Colonic mucosa (tissue), 4 donors: ENCODE measurements around the gene MCCC1. TPM values are rescaled to one million over a fixed set of nuclear protein-coding genes. Genes with fewer than 3 reads are reported as not detected.
"Not testable (repeated sequence)": the region's sequence is repeated elsewhere in the genome, so short reads cannot be mapped to it uniquely, and the experiment has no call there.

Experiments used
- DNase-seq: peaks from one replicate; pipeline ENCODE4 v3.0.0-alpha.2; 2020
- H3K27ac ChIP-seq: fragments of 200-600 bp; one replicate; pipeline ENCODE4 v1.8.0; 2021
- H3K27me3 ChIP-seq: fragments of 200-600 bp; one replicate; pipeline ENCODE4 v1.8.0; 2021
- H3K36me3 ChIP-seq: fragments of 200-600 bp; one replicate; pipeline ENCODE4 v1.8.0; 2021
- H3K4me1 ChIP-seq: fragments of 200-600 bp; one replicate; pipeline ENCODE4 v1.8.0; 2021; ENCODE audit warnings: mild to moderate bottlenecking
- H3K4me3 ChIP-seq: fragments of 200-600 bp; one replicate; pipeline ENCODE4 v1.8.0; 2021
- H3K9ac ChIP-seq, 2 donors: one replicate each; pipeline ENCODE4 v1.7.0; 2013; ENCODE audit warnings: control low read depth in 2 of 2, low read depth in 2 of 2, low read length in 2 of 2
- H3K9me3 ChIP-seq: fragments of 200-600 bp; one replicate; pipeline ENCODE4 v1.8.0; 2021
- CTCF ChIP-seq: fragments of 200-600 bp; IDR thresholded peaks from one replicate; pipeline ENCODE4 v1.8.0; 2022; ENCODE audit warnings: antibody characterized with exemption, mild to moderate bottlenecking
- intact Hi-C: fragments of 100-400 bp; cut with DNase I; formaldehyde crosslinking; loops from one replicate; pipeline ENCODE4 v1.14.1; 2022
- total RNA-seq, 2 donors: library from RNA; stranded (reverse); fragmentation: NEBNext Ultra II Directional in 1 of 2; extraction: Animal tissue kit (Norgen Biotek cat#: 25700) in 1 of 2; gene quantifications; one replicate each; pipeline ENCODE4 v1.2.1, GENCODE V29; 2021
- donor health status: healthy.
- donor health status: DM: no; HTN: no; CAD: no.
- donor health status: DM: no; HTN: no; CAD: no.

Gene MCCC1
- total RNA-seq, 2 donors from 2014 or later = 24.9 to 27.2 TPM

GRCh38 chr3:183114384-183115178 lies 15.3 kb upstream of the MCCC1 start:
- DNase-seq = no peak
- H3K27ac ChIP-seq = no peak overlapping the region

DNA sequence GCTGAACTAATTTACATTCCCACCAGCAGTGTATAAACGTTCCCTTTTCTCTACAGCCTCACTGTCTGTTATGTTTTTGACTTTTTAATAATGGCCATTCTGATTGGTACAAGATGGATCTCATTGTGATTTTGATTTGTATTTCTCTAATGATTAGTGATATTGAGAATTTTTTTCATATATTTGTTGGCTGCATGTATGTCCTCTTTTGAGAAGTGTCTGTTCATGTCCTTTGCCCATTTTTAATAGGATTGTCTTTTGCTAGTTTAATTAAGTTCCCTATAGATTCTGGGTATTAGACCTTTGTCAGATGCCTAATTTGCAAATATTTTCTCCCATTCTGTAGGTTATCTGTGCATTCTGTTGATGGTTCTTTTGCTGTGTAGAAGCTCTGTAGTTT lies 10.6 kb upstream of the MCCC1 start:
- DNase-seq, H3K27ac ChIP-seq, intact Hi-C loops, H3K4me1 ChIP-seq, H3K36me3 ChIP-seq, H3K9ac ChIP-seq, H3K27me3 ChIP-seq, H3K9me3 ChIP-seq, H3K4me3 ChIP-seq: not testable (repeated sequence)

More at GRCh38 chr3:183114384-183115178, 15.3 kb upstream of the MCCC1 start:
- Histone ChIP-seq H3K27me3 (peaks cover 6% of the 10 kb centered on the region), H3K9ac (no peak overlapping the region), H3K9me3 (no peaks in the 10 kb centered on the region), H3K36me3 (no peaks in the 10 kb centered on the region), H3K4me1 (no peaks in the 10 kb centered on the region), H3K4me3 (no peak overlapping the region)
- no peak for TF ChIP-seq CTCF
- intact Hi-C loops = no loop called here

DNA sequence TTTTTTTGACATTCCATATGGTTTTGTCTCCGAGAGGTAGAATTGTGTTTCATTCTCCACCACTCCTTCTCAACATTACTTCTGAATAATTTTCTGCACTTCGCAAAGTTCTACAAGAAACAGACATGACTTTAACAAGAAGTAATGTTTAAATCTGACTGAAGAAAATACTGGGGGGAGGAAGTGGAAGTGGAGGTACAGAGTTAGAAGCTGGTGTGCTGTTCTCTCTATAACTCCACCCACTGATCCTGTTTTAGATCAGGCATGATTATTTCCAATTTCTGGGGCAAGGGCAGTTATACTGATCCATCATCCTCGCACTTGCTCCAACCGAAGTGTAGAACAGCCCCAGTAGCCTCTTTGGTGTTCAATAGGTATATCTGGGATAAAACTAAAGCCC lies 9.2 kb upstream of the MCCC1 start:
- no peaks in the 10 kb centered on the region for H3K36me3 ChIP-seq
- H3K4me1 ChIP-seq = no peaks in the 10 kb centered on the region
- H3K9me3 ChIP-seq = no peaks in the 10 kb centered on the region
- intact Hi-C loops = no loop called here
- no peak overlapping the region for H3K27ac ChIP-seq
- no peak overlapping the region for H3K4me3 ChIP-seq
- no peak overlapping the region for H3K9ac ChIP-seq
- H3K27me3 ChIP-seq = no peaks in the 10 kb centered on the region
- no peak for DNase-seq
- no peak for TF ChIP-seq CTCF

GRCh38 chr3:183108001-183108449 lies 8.7 kb upstream of the MCCC1 start:
- Histone ChIP-seq H3K4me3 (no peak overlapping the region), H3K4me1 (no peaks in the 10 kb centered on the region), H3K9ac (no peak overlapping the region), H3K27me3 (no peaks in the 10 kb centered on the region), H3K27ac (no peak overlapping the region), H3K36me3 (no peaks in the 10 kb centered on the region), H3K9me3 (no peaks in the 10 kb centered on the region)
- DNase-seq = no peak
- intact Hi-C loops = no loop called here
- TF ChIP-seq CTCF = no peak

DNA sequence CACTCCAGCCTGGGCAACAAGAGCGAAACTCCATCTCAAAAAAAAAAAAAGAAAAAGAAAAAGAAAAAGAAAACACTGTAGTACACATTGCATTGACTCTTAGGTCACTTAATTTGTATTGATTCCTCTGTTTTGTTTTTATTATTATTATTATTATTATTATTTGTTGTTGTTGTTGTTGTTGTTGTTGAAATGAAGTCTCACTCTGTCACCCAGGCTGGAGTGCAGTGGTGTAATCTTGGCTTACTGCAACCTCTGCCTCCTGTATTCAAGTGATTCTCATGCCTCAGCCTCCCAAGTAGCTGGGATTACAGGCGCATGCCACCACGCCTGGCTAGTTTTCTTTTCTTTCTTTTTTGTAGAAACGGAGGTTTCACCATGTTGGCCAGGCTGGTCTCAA lies 8.1 kb upstream of the MCCC1 start:
- H3K27me3 ChIP-seq, H3K4me3 ChIP-seq, H3K4me1 ChIP-seq, H3K27ac ChIP-seq, H3K9me3 ChIP-seq, DNase-seq, intact Hi-C loops, H3K36me3 ChIP-seq, H3K9ac ChIP-seq: not testable (repeated sequence)

- H3K27me3 ChIP-seq = no peaks in the 10 kb centered on the region
- no peak overlapping the region for H3K9ac ChIP-seq
- intact Hi-C loops = no loop called here
- H3K4me1 ChIP-seq = no peaks in the 10 kb centered on the region
- no peaks in the 10 kb centered on the region for H3K9me3 ChIP-seq
- no peak for DNase-seq
- no peak overlapping the region for H3K27ac ChIP-seq
- no peak for TF ChIP-seq CTCF
- no peaks in the 10 kb centered on the region for H3K36me3 ChIP-seq
- H3K4me3 ChIP-seq = no peak overlapping the region
These were observed 7.3 kb upstream of the MCCC1 start for GRCh38 chr3:183106635-183107034.

- intact Hi-C loops, H3K27me3 ChIP-seq, H3K9me3 ChIP-seq, H3K36me3 ChIP-seq, DNase-seq, H3K9ac ChIP-seq, H3K4me3 ChIP-seq, H3K4me1 ChIP-seq, H3K27ac ChIP-seq: not testable (repeated sequence)
These were observed 4.7 kb upstream of the MCCC1 start for GRCh38 chr3:183103950-183104349.

DNA sequence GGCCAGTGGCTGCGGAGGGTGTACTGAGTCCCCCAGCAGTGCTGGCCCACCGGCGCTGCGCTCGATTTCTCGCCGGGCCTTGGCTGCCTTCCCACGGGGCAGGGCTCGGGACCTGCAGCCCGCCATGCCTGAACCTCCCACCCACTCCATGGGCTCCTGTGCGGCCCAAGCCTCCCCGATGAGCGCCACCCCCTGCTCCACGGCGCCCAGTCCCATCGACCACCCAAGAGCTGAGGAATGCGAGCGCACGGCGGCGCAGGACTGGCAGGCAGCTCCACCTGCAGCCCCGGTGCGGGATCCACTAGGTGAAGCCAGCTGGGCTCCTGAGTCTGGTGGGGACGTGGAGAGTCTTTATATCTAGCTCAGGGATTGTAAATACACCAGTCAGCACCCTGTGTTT lies 1.7 kb upstream of the MCCC1 start:
- H3K4me3 ChIP-seq, H3K27ac ChIP-seq, H3K4me1 ChIP-seq, H3K36me3 ChIP-seq, H3K9me3 ChIP-seq, H3K9ac ChIP-seq, intact Hi-C loops, H3K27me3 ChIP-seq, DNase-seq: not testable (repeated sequence)
